PC-3 (cell line): ENCODE measurements around the gene BACH2. TPM values are rescaled to one million over a fixed set of nuclear protein-coding genes. Genes with fewer than 3 reads are reported as not detected.

Source experiments
- ATAC-seq: fragments of 200-7000 bp; cut with Tn5 transposase; 2 replicates; pipeline ENCODE4 v1.9.1; 2020; ENCODE audit warnings: mild to moderate bottlenecking, moderate library complexity
- BruUV-seq: library from RNA; stranded (reverse); fragments of 400-500 nt; replicated peaks from 2 replicates; lab custom pipeline; 2021; lab: Mats Ljungman, UMichigan
- CTCF ChIA-PET: fragments of 300-600 bp; sonication (Branson Sonifier 250); formaldehyde crosslinking; loops from one replicate; lab custom pipeline; 2022; ENCODE audit warnings: antibody characterized with exemption; lab: Charles Lee
- POLR2A ChIA-PET: fragments of 300-600 bp; sonication (Branson Sonifier 250); formaldehyde crosslinking; loops from one replicate; lab custom pipeline; 2022; ENCODE audit warnings: antibody characterized with exemption; ENCODE audit not compliant: unreplicated experiment; lab: Charles Lee
- DNase-seq: peaks from one replicate; pipeline ENCODE4 v3.0.0-alpha.2; 2015
- H2AFZ ChIP-seq: fragments of 300-600 bp; sonication (generic); 2 replicates; pipeline ENCODE4 v1.6.0; 2016; ENCODE audit warnings: antibody characterized with exemption, low read length
- H3F3A ChIP-seq: fragments of 300-600 bp; sonication (generic); one replicate; pipeline ENCODE4 v1.6.0; 2017; ENCODE audit warnings: antibody characterized with exemption, low read length, control low read depth, mild to moderate bottlenecking; ENCODE audit not compliant: unreplicated experiment
- H3K27ac ChIP-seq: fragments of 300-600 bp; sonication (generic); 2 replicates; pipeline ENCODE4 v1.5.1; 2016; ENCODE audit warnings: mild to moderate bottlenecking, low read length
- H3K27me3 ChIP-seq: fragments of 300-600 bp; sonication (generic); 2 replicates; pipeline ENCODE4 v1.6.1; 2016; ENCODE audit warnings: low read length, mixed read lengths
- H3K36me3 ChIP-seq: fragments of 300-600 bp; sonication (generic); 2 replicates; pipeline ENCODE4 v1.6.1; 2016; ENCODE audit warnings: low read depth, mixed run types, low read length, mixed read lengths
- H3K4me1 ChIP-seq: fragments of 300-600 bp; sonication (generic); 2 replicates; pipeline ENCODE4 v1.5.1; 2016; ENCODE audit warnings: low read length; ENCODE audit not compliant: insufficient read depth
- H3K4me2 ChIP-seq: fragments of 300-600 bp; sonication (generic); 2 replicates; pipeline ENCODE4 v1.6.0; 2016; ENCODE audit warnings: low read length
- H3K4me3 ChIP-seq: fragments of 300-600 bp; sonication (generic); 2 replicates; pipeline ENCODE4 v1.5.1; 2016; ENCODE audit warnings: mild to moderate bottlenecking, low read length, mixed read lengths
- H3K79me2 ChIP-seq: fragments of 300-600 bp; sonication (generic); 2 replicates; pipeline ENCODE4 v1.6.1; 2017; ENCODE audit warnings: low read length, mixed read lengths
- H3K9ac ChIP-seq: fragments of 300-600 bp; sonication (generic); 2 replicates; pipeline ENCODE4 v1.6.0; 2016; ENCODE audit warnings: mild to moderate bottlenecking, low read length
- H3K9me2 ChIP-seq: fragments of 300-600 bp; sonication (generic); replicated peaks from 2 replicates; pipeline ENCODE4 v1.6.1; 2016; ENCODE audit warnings: mixed run types, low read length, mixed read lengths
- H3K9me3 ChIP-seq: fragments of 300-600 bp; sonication (generic); 2 replicates; pipeline ENCODE4 v1.6.1; 2016; ENCODE audit warnings: low read length, mixed read lengths
- H4K20me1 ChIP-seq: fragments of 300-600 bp; sonication (generic); 2 replicates; pipeline ENCODE4 v1.6.1; 2016; ENCODE audit warnings: low read length, mixed read lengths
- CTCF ChIP-seq: fragments of 300-600 bp; sonication (generic); conservative IDR thresholded peaks from 2 replicates; pipeline ENCODE4 v1.5.1; 2017; ENCODE audit warnings: antibody characterized with exemption, low read depth, mild to moderate bottlenecking, low read length
- EZH2 ChIP-seq: fragments of 300-600 bp; sonication (generic); IDR thresholded peaks from one replicate; pipeline ENCODE4 v1.6.1; 2017; ENCODE audit warnings: antibody characterized with exemption, mild to moderate bottlenecking, low read length; ENCODE audit not compliant: unreplicated experiment
- EZH2phosphoT487 ChIP-seq: fragments of 300-600 bp; sonication (generic); IDR thresholded peaks from 2 replicates; pipeline ENCODE4 v1.6.1; 2018; ENCODE audit warnings: mild to moderate bottlenecking, antibody characterized with exemption, low read length, borderline replicate concordance
- intact Hi-C: fragments of 100-400 bp; cut with micrococcal nuclease; formaldehyde crosslinking; loops from 2 replicates; pipeline ENCODE4 v1.9.0; 2023
- total RNA-seq: library from RNA; depleted of rRNA; stranded (reverse); fragments of >200 nt; gene quantifications from 2 replicates; pipeline ENCODE4 v1.2.3, GENCODE V29; 2014

Gene BACH2
- total RNA-seq, 1 experiment from 2014 or later, result 7.0 TPM

GRCh38 chr6:90204327-90205056 lies 92.2 kb downstream of the BACH2 start:
- H3K9me3 ChIP-seq, result no peaks in the 10 kb centered on the region
- no peak overlapping the region for H2AFZ ChIP-seq
- H3K4me2 ChIP-seq, result no peak overlapping the region
- H3K4me3 ChIP-seq, result no peak overlapping the region
- H3K9ac ChIP-seq, result no peak overlapping the region
- ATAC-seq, result peak; percentile 64
- no peaks in the 10 kb centered on the region for H3K9me2 ChIP-seq
- H3K27me3 ChIP-seq, result no peaks in the 10 kb centered on the region
- peak; percentile 28 for DNase-seq
- CTCF ChIA-PET, result no interaction called here
- no peaks in the 10 kb centered on the region for H3K79me2 ChIP-seq
- no peaks in the 10 kb centered on the region for H3K36me3 ChIP-seq
- intact Hi-C loops, result loop anchor here (2.0 kb wide), 1 partner anchor 14 kb away; no protein-coding TSS in a partner anchor
- no peak overlapping the region for H3K27ac ChIP-seq
- BruUV-seq, result no TSS peak
- H3F3A ChIP-seq, result no peaks in the 10 kb centered on the region
- POLR2A ChIA-PET, result no interaction called here
- H3K4me1 ChIP-seq, result peaks cover 5% of the 10 kb centered on the region; the same call in 1 of the 2 replicates
- TF ChIP-seq CTCF, result no peak
- TF ChIP-seq EZH2, result no peak
- no peak for TF ChIP-seq EZH2phosphoT487
- H4K20me1 ChIP-seq, result no peaks in the 10 kb centered on the region

GRCh38 chr6:90203672-90204071 lies 93.0 kb downstream of the BACH2 start:
- no peaks in the 10 kb centered on the region for H4K20me1 ChIP-seq
- ATAC-seq (no peak), DNase-seq (no peak)
- H3K79me2 ChIP-seq, result no peaks in the 10 kb centered on the region
- no peaks in the 10 kb centered on the region for H3K9me3 ChIP-seq
- no peak overlapping the region for H3K27ac ChIP-seq
- intact Hi-C loops, result loop anchor here (2.0 kb wide), 1 partner anchor 15 kb away; no protein-coding TSS in a partner anchor
- H3K4me1 ChIP-seq, result peaks cover 5% of the 10 kb centered on the region; the same call in 1 of the 2 replicates
- no peak overlapping the region for H3K4me3 ChIP-seq
- TF ChIP-seq EZH2 (no peak), CTCF (no peak), EZH2phosphoT487 (no peak)
- BruUV-seq, result no TSS peak
- CTCF ChIA-PET, result no interaction called here
- H3K9ac ChIP-seq, result no peak overlapping the region
- H3K9me2 ChIP-seq, result no peaks in the 10 kb centered on the region
- POLR2A ChIA-PET, result no interaction called here
- no peaks in the 10 kb centered on the region for H3K36me3 ChIP-seq
- no peaks in the 10 kb centered on the region for H3F3A ChIP-seq
- H2AFZ ChIP-seq, result no peak overlapping the region
- no peaks in the 10 kb centered on the region for H3K27me3 ChIP-seq
- no peak overlapping the region for H3K4me2 ChIP-seq

DNA sequence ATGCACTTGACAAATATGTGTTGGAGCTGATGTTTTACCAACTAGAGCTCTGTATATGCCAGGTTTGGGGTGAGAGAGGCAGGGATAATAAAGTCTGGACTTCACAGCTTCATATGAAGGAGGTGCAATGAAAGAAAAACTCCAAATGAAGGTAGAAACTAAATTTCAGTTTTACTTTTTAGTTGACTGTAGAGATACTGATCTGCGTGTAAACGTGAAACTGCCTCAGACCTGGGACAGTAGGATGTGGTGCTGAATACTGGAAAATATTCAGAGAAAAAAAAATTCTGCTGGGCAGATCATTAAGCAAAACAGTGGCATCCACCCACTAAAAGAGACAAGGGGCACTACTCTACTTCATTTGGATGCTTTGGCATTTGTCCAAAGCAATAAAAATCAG lies 94.5 kb downstream of the BACH2 start:
- Histone ChIP-seq H3K4me2 (no peak overlapping the region), H3K4me1 (peaks cover 5% of the 10 kb centered on the region; the same call in 1 of the 2 replicates), H2AFZ (no peak overlapping the region), H3K4me3 (no peak overlapping the region), H3F3A (no peaks in the 10 kb centered on the region), H3K79me2 (no peaks in the 10 kb centered on the region), H3K27ac (no peak overlapping the region), H3K9me3 (no peaks in the 10 kb centered on the region), H3K27me3 (no peaks in the 10 kb centered on the region), H3K9me2 (no peaks in the 10 kb centered on the region), H4K20me1 (no peaks in the 10 kb centered on the region), H3K9ac (no peak overlapping the region), H3K36me3 (no peaks in the 10 kb centered on the region; the same call in 1 of the 2 replicates)
- ATAC-seq (no peak), DNase-seq (no peak)
- intact Hi-C loops, result no loop called here
- POLR2A ChIA-PET, result no interaction called here
- CTCF ChIA-PET, result no interaction called here
- TF ChIP-seq EZH2phosphoT487 (no peak), CTCF (no peak), EZH2 (no peak)
- BruUV-seq, result no TSS peak
